ENCODE results near the gene GOLGA6L6.
"Not testable (repeated sequence)": the region's sequence is repeated elsewhere in the genome, so short reads cannot be mapped to it uniquely, and the experiment has no call there.

DNA sequence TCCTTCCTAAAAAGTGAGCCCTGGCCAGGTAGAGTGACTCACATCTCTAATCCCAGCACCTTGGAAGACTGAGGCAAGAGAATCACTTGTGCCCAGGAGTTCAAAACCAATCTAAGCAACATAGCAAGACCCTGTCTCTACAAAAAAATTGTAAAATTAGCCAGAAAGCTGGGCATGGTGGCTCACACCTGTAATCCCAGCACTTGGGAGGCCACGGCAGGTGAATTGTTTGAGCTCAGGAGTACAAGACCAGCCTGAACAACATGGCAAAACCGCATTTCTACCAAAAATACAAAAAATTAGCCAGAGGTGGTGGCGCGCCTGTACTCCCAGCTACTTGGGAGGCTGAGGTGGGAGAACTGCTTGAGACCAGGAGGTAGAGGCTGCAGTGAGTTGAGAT is 49.0 kb downstream of the GOLGA6L6 start:
- TF ChIP-seq, protein P1, sequence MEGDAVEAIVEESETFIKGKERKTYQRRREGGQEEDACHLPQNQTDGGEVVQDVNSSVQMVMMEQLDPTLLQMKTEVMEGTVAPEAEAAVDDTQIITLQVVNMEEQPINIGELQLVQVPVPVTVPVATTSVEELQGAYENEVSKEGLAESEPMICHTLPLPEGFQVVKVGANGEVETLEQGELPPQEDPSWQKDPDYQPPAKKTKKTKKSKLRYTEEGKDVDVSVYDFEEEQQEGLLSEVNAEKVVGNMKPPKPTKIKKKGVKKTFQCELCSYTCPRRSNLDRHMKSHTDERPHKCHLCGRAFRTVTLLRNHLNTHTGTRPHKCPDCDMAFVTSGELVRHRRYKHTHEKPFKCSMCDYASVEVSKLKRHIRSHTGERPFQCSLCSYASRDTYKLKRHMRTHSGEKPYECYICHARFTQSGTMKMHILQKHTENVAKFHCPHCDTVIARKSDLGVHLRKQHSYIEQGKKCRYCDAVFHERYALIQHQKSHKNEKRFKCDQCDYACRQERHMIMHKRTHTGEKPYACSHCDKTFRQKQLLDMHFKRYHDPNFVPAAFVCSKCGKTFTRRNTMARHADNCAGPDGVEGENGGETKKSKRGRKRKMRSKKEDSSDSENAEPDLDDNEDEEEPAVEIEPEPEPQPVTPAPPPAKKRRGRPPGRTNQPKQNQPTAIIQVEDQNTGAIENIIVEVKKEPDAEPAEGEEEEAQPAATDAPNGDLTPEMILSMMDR (IDR thresholded peaks at IDR 0.05; ENCODE audit: insufficient read depth, low read length, poor library complexity, severe bottlenecking): not testable (repeated sequence)
- not testable (repeated sequence) for TF ChIP-seq EZH2phosphoT487 (conservative IDR thresholded peaks at IDR 0.05; ENCODE audit: low read length)
